OCI-LY3 (cell line): ENCODE results near the gene MAPK12.
"Not testable (repeated sequence)": the region's sequence is repeated elsewhere in the genome, so short reads cannot be mapped to it uniquely, and the experiment has no call there.

Source experiments
- H2AFZ ChIP-seq: fragments of 200-600, 300-600 bp; shearing (Covaris generic); 2 replicates; pipeline ENCODE4 v1.6.0; 2014; ENCODE audit warnings: antibody characterized with exemption, low read depth, low read length
- H3K27ac ChIP-seq: fragments of 200-600, 300-600 bp; sonication (generic); 2 replicates; pipeline ENCODE4 v1.5.1; 2014; ENCODE audit warnings: mild to moderate bottlenecking, low read length, moderate library complexity, mixed read lengths
- H3K27me3 ChIP-seq: fragments of 200-600, 300-600 bp; sonication (generic); 2 replicates; pipeline ENCODE4 v1.6.1; 2014; ENCODE audit warnings: low read depth, low read length, mixed read lengths
- H3K36me3 ChIP-seq: fragments of 200-600, 300-600 bp; sonication (generic); replicated peaks from 2 replicates; pipeline ENCODE3; 2014; ENCODE audit warnings: low read depth, low read length, mixed read lengths
- H3K4me1 ChIP-seq: fragments of 300-600, 200-600 bp; sonication (generic); 2 replicates; pipeline ENCODE4 v1.6.1; 2014; ENCODE audit warnings: low read length, mixed read lengths
- H3K4me2 ChIP-seq: fragments of 200-600, 300-600 bp; sonication (generic); 2 replicates; pipeline ENCODE4 v1.6.1; 2014; ENCODE audit warnings: low read length, mixed read lengths
- H3K4me3 ChIP-seq: fragments of 300-600, 200-600 bp; sonication (generic); 2 replicates; pipeline ENCODE4 v1.5.1; 2014; ENCODE audit warnings: antibody characterized with exemption, mild to moderate bottlenecking, low read length, moderate library complexity
- H3K79me2 ChIP-seq: fragments of 300-600, 200-600 bp; shearing (Covaris generic); 2 replicates; pipeline ENCODE4 v1.6.1; 2014; ENCODE audit warnings: mild to moderate bottlenecking, low read length, mixed read lengths
- H3K9ac ChIP-seq: fragments of 300-600, 200-600 bp; shearing (Covaris generic); 2 replicates; pipeline ENCODE4 v1.6.0; 2014; ENCODE audit warnings: mild to moderate bottlenecking, low read length, moderate library complexity
- H3K9me3 ChIP-seq: fragments of 200-600, 300-600 bp; shearing (Covaris generic); 2 replicates; pipeline ENCODE4 v1.6.1; 2014; ENCODE audit warnings: low read length, mixed read lengths; ENCODE audit not compliant: insufficient read depth
- H4K20me1 ChIP-seq: fragments of 200-600, 300-600 bp; sonication (generic); 2 replicates; pipeline ENCODE4 v1.6.1; 2016; ENCODE audit warnings: low read length, mixed read lengths; ENCODE audit not compliant: insufficient read depth
- EZH2phosphoT487 ChIP-seq: fragments of 200-600 bp; shearing (Covaris generic); IDR thresholded peaks from 2 replicates; pipeline ENCODE4 v1.6.1; 2018; ENCODE audit warnings: antibody characterized with exemption, mixed run types, low read depth
- TF ChIP-seq, protein P1 (sequence below): fragments of 200-600, 300-600 bp; sonication (generic); IDR thresholded peaks from 2 replicates; pipeline ENCODE4 v1.5.1; 2014; ENCODE audit warnings: antibody characterized with exemption, low read length, low read depth

MAPK12 gene

DNA sequence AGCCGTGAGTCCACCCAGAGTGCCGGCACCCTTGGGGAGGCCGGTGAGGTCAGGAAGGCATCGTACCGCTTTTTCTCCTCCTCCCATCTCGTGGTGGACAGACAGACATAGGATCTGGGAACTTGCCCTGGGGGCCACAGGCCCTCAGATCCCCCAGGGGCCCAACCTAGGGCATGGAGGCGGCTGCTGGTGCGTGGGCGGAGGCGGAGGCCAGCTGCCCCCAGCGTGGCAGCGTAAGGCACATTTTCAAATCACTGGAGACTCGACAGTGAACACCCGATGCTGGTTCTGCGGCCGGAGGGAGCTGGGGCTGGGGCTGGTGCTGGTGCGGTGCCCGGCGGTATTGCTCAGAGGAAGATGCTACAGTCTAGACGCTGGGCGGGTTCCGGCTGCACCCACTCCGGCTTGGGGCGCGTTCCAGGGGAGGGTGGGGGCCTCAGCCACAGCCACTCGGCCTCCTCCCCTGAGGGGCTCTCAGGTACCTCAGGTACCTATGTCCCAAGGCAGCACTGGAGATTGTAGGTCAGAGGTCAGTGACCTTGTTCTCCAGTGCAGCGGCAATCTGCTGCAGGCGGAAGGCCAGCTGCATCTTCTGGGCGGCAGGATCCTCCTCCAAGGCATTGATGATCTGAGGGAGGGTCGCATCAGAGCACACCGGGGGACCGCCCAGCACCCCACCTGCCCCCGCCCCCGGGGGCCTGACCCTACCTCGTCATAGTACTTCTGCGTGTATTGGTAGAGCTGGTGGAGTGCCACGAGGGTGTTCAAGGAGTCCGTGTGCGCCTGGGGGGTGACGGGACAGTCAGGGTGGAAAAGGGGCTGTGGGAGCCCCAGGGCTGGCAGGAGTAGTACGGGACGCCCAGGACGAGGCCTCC is 13.9 kb upstream of the MAPK12 start:
- Histone ChIP-seq H3K9me3 (no peaks in the 10 kb centered on the region), H3K4me3 (no peak overlapping the region), H3K36me3 (peaks cover 10% of the 10 kb centered on the region), H4K20me1 (peaks cover 6% of the 10 kb centered on the region; the same call in 1 of the 2 replicates), H3K4me2 (no peak overlapping the region), H3K79me2 (no peaks in the 10 kb centered on the region), H3K9ac (no peak overlapping the region), H2AFZ (no peak overlapping the region), H3K27ac (no peak overlapping the region), H3K4me1 (peaks cover 12% of the 10 kb centered on the region), H3K27me3 (no peaks in the 10 kb centered on the region)
- TF ChIP-seq, protein P1, sequence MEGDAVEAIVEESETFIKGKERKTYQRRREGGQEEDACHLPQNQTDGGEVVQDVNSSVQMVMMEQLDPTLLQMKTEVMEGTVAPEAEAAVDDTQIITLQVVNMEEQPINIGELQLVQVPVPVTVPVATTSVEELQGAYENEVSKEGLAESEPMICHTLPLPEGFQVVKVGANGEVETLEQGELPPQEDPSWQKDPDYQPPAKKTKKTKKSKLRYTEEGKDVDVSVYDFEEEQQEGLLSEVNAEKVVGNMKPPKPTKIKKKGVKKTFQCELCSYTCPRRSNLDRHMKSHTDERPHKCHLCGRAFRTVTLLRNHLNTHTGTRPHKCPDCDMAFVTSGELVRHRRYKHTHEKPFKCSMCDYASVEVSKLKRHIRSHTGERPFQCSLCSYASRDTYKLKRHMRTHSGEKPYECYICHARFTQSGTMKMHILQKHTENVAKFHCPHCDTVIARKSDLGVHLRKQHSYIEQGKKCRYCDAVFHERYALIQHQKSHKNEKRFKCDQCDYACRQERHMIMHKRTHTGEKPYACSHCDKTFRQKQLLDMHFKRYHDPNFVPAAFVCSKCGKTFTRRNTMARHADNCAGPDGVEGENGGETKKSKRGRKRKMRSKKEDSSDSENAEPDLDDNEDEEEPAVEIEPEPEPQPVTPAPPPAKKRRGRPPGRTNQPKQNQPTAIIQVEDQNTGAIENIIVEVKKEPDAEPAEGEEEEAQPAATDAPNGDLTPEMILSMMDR: no peak
- TF ChIP-seq EZH2phosphoT487: no peak

DNA sequence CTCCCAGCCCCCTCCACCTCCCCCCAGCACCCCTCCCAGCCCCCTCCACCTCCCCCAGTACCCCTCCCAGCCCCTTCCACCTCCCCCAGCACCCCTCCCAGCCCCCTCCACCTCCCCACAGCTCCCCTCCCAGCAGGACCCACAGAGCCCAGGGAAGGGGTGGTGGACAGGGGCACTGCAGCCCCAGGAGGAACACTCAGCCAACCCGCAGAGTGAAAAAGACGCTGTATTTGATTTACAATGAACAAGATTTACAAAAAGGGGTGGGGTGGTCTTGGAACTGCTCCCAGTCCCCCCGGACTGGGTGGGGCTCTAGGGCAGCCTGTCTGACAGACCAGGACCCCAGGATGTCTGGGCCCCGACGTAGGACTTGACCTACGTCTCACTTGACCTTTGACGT is 13.3 kb upstream of the MAPK12 start:
- Histone ChIP-seq H3K36me3 (peaks cover 10% of the 10 kb centered on the region), H3K9ac (no peak overlapping the region), H3K4me2 (no peak overlapping the region), H2AFZ (no peak overlapping the region), H3K27me3 (no peaks in the 10 kb centered on the region), H4K20me1 (peaks cover 6% of the 10 kb centered on the region; the same call in 1 of the 2 replicates), H3K4me1 (peaks cover 12% of the 10 kb centered on the region), H3K9me3 (no peaks in the 10 kb centered on the region), H3K4me3 (no peak overlapping the region), H3K27ac (no peak overlapping the region), H3K79me2 (no peaks in the 10 kb centered on the region)
- TF ChIP-seq EZH2phosphoT487: no peak
- TF ChIP-seq, protein P1: no peak

DNA sequence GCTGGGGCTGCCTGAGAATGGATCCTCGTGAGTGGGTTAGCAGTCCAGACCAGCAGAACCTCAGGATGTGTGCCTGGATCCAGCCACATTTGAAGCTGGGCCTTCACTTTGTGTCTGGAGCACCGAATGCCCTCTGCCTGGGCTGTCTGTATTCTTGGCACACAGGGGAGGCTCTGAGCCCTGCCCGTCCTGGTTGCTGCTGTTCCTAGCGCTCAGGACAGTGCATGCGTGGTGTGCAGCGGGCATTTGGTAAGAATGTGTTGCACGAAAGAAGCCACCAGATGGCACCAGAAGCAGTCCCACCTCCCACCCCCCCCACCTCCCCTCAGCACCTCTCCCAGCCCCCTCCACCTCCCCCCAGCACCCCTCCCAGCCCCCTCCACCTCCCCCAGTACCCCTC is 12.8 kb upstream of the MAPK12 start:
- Histone ChIP-seq H3K79me2 (no peaks in the 10 kb centered on the region), H3K36me3 (peaks cover 10% of the 10 kb centered on the region), H3K4me1 (peaks cover 16% of the 10 kb centered on the region), H4K20me1 (peaks cover 6% of the 10 kb centered on the region; the same call in 1 of the 2 replicates), H3K27me3 (no peaks in the 10 kb centered on the region), H3K4me2 (no peak overlapping the region), H3K4me3 (no peak overlapping the region), H3K9ac (no peak overlapping the region), H3K9me3 (no peaks in the 10 kb centered on the region), H2AFZ (no peak overlapping the region), H3K27ac (no peak overlapping the region)
- TF ChIP-seq, protein P1: 0 out of 2 replicates have a peak, but pooled peaks have one; percentile 15
- TF ChIP-seq EZH2phosphoT487: no peak

DNA sequence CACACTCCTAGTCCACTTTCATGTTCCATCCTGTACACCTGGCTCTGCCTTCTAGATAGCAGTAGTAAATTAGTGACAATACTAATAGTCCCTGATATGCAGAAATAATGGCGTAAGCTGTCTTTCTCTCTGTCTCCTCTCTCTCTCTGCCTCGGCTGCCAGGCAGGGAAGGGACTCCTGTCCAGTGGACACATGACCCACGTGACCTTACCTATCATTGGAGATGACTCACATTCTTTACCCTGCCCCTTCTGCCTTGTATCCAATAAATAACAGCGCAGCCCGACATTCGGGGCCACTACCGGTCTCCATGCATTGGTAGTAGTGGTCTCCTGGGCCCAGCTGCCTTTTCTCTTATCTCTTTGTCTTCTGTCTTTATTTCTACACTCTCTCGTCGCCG is 12.3 kb upstream of the MAPK12 start:
- not testable (repeated sequence) for H3K27ac ChIP-seq, H4K20me1 ChIP-seq
- peaks cover 18% of the 10 kb centered on the region for H3K4me1 ChIP-seq

DNA sequence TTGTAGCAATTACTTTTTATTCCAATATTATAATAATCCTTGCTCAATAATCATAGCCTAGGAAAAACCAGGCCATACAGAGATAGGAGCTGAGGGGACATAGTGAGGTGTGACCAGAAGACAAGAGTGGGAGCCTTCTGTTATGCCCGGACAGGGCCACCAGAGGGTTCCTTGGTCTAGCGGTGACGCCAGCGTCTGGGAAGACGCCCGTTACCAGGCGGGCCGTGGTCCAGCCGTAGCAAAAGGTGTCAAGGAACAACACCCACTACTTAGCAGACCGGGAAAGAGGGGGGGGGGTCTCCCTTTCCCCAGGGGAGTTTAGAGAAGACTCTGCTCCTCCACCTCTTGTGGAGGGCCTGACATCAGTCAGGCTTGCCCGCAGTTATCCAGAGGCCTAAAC is 11.9 kb upstream of the MAPK12 start:
- not testable (repeated sequence) for H3K4me3 ChIP-seq, H3K9me3 ChIP-seq, H2AFZ ChIP-seq, H3K27ac ChIP-seq, H3K4me2 ChIP-seq, H3K27me3 ChIP-seq, H3K79me2 ChIP-seq, H3K9ac ChIP-seq, H4K20me1 ChIP-seq
- peaks cover 10% of the 10 kb centered on the region for H3K36me3 ChIP-seq
- peaks cover 18% of the 10 kb centered on the region for H3K4me1 ChIP-seq

More for the DNA sequence above, 12.3 kb upstream of the MAPK12 start:
- not testable (repeated sequence) for H3K27me3 ChIP-seq, H2AFZ ChIP-seq, H3K9ac ChIP-seq, H3K79me2 ChIP-seq, H3K4me2 ChIP-seq, H3K4me3 ChIP-seq, H3K9me3 ChIP-seq
- H3K36me3 ChIP-seq: peaks cover 10% of the 10 kb centered on the region
